ENCODE measurements around the gene CGB5. TPM values are rescaled to one million over a fixed set of nuclear protein-coding genes. Genes with fewer than 3 reads are reported as not detected.
A peak's percentile ranks its signal among the peaks of the same experiment; 100 is the strongest.
"Not testable (repeated sequence)": the region's sequence is repeated elsewhere in the genome, so short reads cannot be mapped to it uniquely, and the experiment has no call there.

The CGB5 gene
- 2.5 TPM for polyA plus RNA-seq (2013, experiment 1 of 2; ENCODE audit: insufficient read length)
- 1.9 TPM for polyA plus RNA-seq (2013, experiment 2 of 2; ENCODE audit: insufficient read length)

GRCh38 chr19:49043548-49043947 is at the start of gene CGB5:
Gene CGB5 (plus strand): TSS chr19:49043848. CDS start chr19:49044210, 362 bp downstream.
- not testable (repeated sequence) for DNase-seq

- no peak for DNase-seq
These were observed 49.6 kb upstream of the CGB5 start for GRCh38 chr19:48994035-48994386.

GRCh38 chr19:48997972-48998371 is 45.7 kb upstream of the CGB5 start:
- peak; percentile 61 for DNase-seq

GRCh38 chr19:48999481-49000325 is 43.9 kb upstream of the CGB5 start:
- peak; percentile 73 for DNase-seq

- DNase-seq, result no peak
These were observed 39.5 kb upstream of the CGB5 start for GRCh38 chr19:49004133-49004532.

- no peak for DNase-seq
These were observed 38.6 kb upstream of the CGB5 start for GRCh38 chr19:49004964-49005614.

GRCh38 chr19:49006905-49007304 is 36.7 kb upstream of the CGB5 start:
- no peak for DNase-seq

- DNase-seq, result no peak
These were observed 33.8 kb upstream of the CGB5 start for GRCh38 chr19:49009828-49010227.

- no peak for DNase-seq
These were observed 33.2 kb upstream of the CGB5 start for GRCh38 chr19:49010453-49010852.

GRCh38 chr19:49011194-49011593 is 32.5 kb upstream of the CGB5 start:
- no peak for DNase-seq

- no peak for DNase-seq
These were observed 29.4 kb upstream of the CGB5 start for GRCh38 chr19:49014123-49014869.

GRCh38 chr19:49014870-49015255 is 28.8 kb upstream of the CGB5 start:
- DNase-seq, result no peak

GRCh38 chr19:49016067-49016839 is 27.4 kb upstream of the CGB5 start:
- no peak for DNase-seq

GRCh38 chr19:49017041-49017665 is 26.5 kb upstream of the CGB5 start, which contains the start of gene LHB:
Gene LHB (minus strand): TSS chr19:49017091. CDS start chr19:49017081, 10 bp downstream.
- no peak for DNase-seq

- DNase-seq, result peak; percentile 69
These were observed 25.8 kb upstream of the CGB5 start for GRCh38 chr19:49017666-49018351.

GRCh38 chr19:49018388-49019241 is 25.0 kb upstream of the CGB5 start:
- peak; percentile 6 for DNase-seq

- DNase-seq, result peak; percentile 40
These were observed 24.3 kb upstream of the CGB5 start for GRCh38 chr19:49019242-49019932.

GRCh38 chr19:49020342-49020741 is 23.3 kb upstream of the CGB5 start:
- DNase-seq, result no peak
